Activated CD4-positive, alpha-beta T cell treated with anti-CD3 and anti-CD28 coated beads, Interleukin-2, amount 10 ng/mL, durations not matched to agents 7 days and 5 days (primary cell): Measurements from ENCODE around the gene GRIN2C. TPM values are rescaled to one million over a fixed set of nuclear protein-coding genes. Genes with fewer than 3 reads are reported as not detected.
"Not testable (repeated sequence)": the region's sequence is repeated elsewhere in the genome, so short reads cannot be mapped to it uniquely, and the experiment has no call there.

Source experiments
- CTCF ChIA-PET: fragments of 350-600 bp; sonication (Branson Sonifier 250); formaldehyde crosslinking; loops from one replicate; lab custom pipeline; 2021; ENCODE audit warnings: antibody characterized with exemption; lab: Charles Lee
- POLR2A ChIA-PET: fragments of 350-600 bp; sonication (Branson Sonifier 250); formaldehyde crosslinking; loops from one replicate; lab custom pipeline; 2021; ENCODE audit warnings: antibody characterized with exemption; lab: Charles Lee
- DNase-seq: peaks from one replicate; pipeline ENCODE4 v3.0.0-alpha.2; 2020
- H3K27ac Mint-ChIP-seq: one replicate; pipeline ENCODE4 v1.8.0; 2021; ENCODE audit warnings: mild to moderate bottlenecking, moderate library complexity, mixed read lengths
- H3K27me3 Mint-ChIP-seq: one replicate; pipeline ENCODE4 v1.8.0; 2021; ENCODE audit warnings: mixed read lengths
- H3K36me3 Mint-ChIP-seq: one replicate; pipeline ENCODE4 v1.8.0; 2021; ENCODE audit warnings: low read depth, mixed read lengths
- H3K4me1 Mint-ChIP-seq: one replicate; pipeline ENCODE4 v1.8.0; 2021; ENCODE audit warnings: mixed read lengths
- H3K4me3 Mint-ChIP-seq: one replicate; pipeline ENCODE4 v1.8.0; 2021; ENCODE audit warnings: mild to moderate bottlenecking, moderate library complexity, mixed read lengths
- H3K9me3 Mint-ChIP-seq: one replicate; pipeline ENCODE4 v1.8.0; 2021; ENCODE audit warnings: mixed read lengths
- total RNA-seq, 2 experiments: library from RNA; stranded (reverse); gene quantifications; one replicate each; pipeline ENCODE4 v1.2.3, GENCODE V29; 2021

GRIN2C gene
- total RNA-seq, 2 experiments from 2014 or later = 0.20 to 0.25 TPM

DNA sequence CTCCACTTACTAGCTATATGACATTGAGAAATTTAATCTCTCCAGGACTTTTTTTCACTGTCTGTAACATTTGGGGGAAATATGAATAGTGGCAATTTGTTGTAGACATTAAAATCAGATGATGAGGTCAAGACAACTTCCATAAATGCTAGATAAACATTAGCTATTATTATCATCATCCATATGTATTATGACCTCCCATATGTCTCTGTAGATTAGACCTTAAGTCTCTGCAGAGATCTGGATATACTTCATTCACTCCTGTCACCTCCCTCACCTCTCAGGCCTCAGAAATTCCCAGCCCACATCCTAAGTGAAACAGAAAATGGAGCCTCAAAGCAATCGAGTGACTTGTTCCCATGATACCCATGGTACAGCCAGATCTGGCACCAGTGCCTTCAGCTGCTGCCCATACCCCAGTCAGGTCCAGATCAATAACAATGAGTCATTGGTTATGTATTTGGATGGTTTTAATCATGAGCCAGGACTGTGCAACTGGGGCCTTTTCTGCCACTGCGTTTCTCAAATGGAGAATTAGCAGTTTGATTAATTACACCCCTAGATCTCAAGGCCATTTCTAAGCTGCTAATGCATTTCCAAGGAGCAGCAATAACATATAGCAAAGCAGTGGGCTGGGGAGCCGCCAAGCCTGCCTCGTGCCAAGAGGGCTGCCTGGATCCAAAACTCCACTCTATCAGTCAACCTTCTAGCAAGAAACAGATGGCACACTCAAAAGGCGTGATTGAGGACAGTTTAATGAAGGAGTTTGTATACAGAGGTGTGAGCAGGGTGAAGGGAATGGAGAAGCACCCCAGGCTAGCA, 15.7 kb upstream of the GRIN2C start:
- Mint-ChIP-seq H3K27ac (no peak overlapping the region), H3K9me3 (no peaks in the 10 kb centered on the region), H3K36me3 (peaks cover 4% of the 10 kb centered on the region), H3K4me1 (peaks cover 30% of the 10 kb centered on the region), H3K4me3 (no peak overlapping the region), H3K27me3 (no peaks in the 10 kb centered on the region)
- no peak for DNase-seq
- ChIA-PET CTCF (interaction anchor here (1.0 to 1.4 kb wide), 3 partner anchors 11 to 326 kb away, joined by 3 to 4 read pairs (median 3); no protein-coding TSS in a partner anchor), POLR2A (no interaction called here)

DNA sequence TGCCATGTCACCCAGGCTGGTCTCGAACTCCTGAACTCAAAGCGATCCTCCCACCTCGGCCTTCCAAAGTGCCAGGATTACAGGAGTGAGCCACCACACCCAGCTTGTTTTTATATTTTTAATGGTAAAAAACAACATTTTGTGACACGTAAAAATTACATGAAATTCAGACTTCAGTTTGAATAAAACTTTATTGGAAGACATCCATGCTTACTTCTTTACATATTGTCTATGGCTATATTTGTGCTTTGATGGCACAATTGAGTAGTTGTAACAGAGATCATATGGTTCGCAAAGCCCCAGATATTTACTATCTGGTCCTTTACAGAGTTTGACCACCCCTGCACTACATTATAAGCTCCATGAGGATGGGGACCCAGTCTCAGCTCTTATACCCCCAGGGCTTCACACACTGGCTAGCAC, 14.9 kb upstream of the GRIN2C start:
- Mint-ChIP-seq H3K27ac (no peak overlapping the region), H3K36me3 (peaks cover 4% of the 10 kb centered on the region), H3K9me3 (no peaks in the 10 kb centered on the region), H3K27me3 (no peaks in the 10 kb centered on the region), H3K4me1 (peaks cover 30% of the 10 kb centered on the region), H3K4me3 (peak overlapping the region; percentile 4)
- no peak for DNase-seq
- ChIA-PET CTCF (interaction anchor here (0.5 to 1.4 kb wide), 2 partner anchors 10 to 120 kb away, joined by 3 to 4 read pairs; no protein-coding TSS in a partner anchor), POLR2A (no interaction called here)

DNA sequence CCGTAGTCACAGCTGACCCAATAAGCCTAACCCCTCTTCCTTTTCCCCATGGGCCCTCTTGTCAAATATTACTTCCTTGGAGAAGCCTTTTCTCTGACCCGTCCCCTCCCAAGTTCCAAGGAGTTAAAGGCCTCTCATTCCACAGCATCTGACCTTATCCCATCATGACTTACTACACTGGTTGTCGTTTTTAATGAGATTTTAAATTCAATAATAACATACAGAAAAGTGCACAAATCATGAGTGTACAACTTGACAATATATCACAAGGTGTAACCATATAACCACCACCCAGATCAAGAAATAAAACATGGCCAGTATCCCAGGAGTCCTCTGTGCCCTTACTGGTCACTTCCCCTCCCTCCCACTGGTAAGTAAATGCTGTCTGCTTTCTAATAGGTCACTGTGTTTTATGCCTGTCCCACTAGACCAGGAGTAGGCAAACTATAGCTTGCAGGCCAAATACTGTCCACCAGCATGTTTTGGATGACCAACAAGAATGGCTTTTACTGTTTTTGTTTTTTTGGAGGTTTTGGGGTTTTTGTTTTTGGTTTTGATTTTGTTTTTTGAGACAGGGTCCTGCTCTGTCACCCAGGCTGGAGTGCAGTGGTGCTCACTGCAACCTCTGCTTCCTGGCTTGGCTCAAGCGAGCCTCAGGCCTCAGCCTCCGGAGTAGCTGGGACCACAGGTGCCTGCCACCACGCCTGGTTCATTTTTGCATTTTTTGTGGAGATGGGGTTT, 14.4 kb upstream of the GRIN2C start:
- H3K4me3 Mint-ChIP-seq = peak overlapping the region; percentile 82
- DNase-seq = no peak
- no peaks in the 10 kb centered on the region for H3K9me3 Mint-ChIP-seq
- H3K36me3 Mint-ChIP-seq = peaks cover 8% of the 10 kb centered on the region
- ChIA-PET POLR2A (no interaction called here), CTCF (interaction anchor here (0.5 to 2.8 kb wide), 6 partner anchors 10 to 121 kb away, joined by 3 to 13 read pairs (median 4); no protein-coding TSS in a partner anchor)
- no peaks in the 10 kb centered on the region for H3K27me3 Mint-ChIP-seq
- H3K4me1 Mint-ChIP-seq = peaks cover 33% of the 10 kb centered on the region
- peak overlapping the region; percentile 95 for H3K27ac Mint-ChIP-seq

DNA sequence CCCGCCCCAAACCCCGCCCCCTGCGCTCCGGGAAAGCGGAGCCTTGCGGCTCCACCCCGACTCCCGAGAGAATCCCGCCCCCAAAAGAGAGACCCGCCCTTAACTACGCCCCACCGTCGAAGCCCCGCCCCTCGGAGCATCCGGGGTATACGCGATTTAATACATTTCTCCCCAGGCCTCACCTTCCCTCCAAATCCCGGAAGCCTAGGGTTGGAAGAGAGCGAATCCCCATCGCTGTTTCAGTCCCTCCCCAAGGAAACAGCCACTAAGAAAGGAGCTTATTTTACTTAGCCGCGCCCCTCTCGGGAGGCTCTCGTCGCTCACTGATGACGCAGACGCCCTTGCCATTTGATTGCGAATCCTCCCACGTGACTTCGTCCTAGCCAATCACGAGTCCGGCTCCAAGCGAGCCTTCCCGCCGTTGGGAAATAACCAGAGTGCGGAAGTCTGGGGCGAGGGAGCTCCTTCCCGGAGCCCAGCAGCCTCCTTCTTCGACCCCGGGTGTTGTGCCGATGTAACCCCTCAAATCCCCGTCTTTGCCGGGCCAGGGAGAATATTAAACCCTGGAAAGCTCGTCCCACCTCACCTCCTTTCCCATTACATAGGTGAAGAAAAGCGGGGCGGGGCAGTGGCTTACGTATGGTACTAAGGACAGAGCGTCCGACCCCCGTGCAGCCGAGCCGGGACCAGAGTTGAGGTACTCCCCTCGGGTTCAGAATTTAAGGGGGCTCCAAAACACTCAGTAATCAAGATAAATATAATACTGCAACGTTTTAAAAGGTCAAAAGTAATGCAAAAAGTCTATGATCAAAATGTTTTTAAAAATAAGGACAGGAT, 13.6 kb upstream of the GRIN2C start:
- Mint-ChIP-seq H3K27me3 (no peaks in the 10 kb centered on the region), H3K9me3 (no peaks in the 10 kb centered on the region), H3K27ac (peak overlapping the region; percentile 95), H3K4me3 (peak overlapping the region; percentile 82), H3K4me1 (peaks cover 41% of the 10 kb centered on the region), H3K36me3 (peaks cover 8% of the 10 kb centered on the region)
- ChIA-PET POLR2A (interaction anchor here (0.6 to 1.0 kb wide), 3 partner anchors 21 to 201 kb away, joined by 3 to 5 read pairs (median 4); partner anchors contain the start of gene MRPL58), CTCF (interaction anchor here (0.5 to 2.8 kb wide), 18 partner anchors 8 to 1552 kb away, joined by 3 to 13 read pairs (median 3); partner anchors contain the start of genes MIF4GD, OTOP2 and SUMO2)
- DNase-seq = peak; percentile 100

DNA sequence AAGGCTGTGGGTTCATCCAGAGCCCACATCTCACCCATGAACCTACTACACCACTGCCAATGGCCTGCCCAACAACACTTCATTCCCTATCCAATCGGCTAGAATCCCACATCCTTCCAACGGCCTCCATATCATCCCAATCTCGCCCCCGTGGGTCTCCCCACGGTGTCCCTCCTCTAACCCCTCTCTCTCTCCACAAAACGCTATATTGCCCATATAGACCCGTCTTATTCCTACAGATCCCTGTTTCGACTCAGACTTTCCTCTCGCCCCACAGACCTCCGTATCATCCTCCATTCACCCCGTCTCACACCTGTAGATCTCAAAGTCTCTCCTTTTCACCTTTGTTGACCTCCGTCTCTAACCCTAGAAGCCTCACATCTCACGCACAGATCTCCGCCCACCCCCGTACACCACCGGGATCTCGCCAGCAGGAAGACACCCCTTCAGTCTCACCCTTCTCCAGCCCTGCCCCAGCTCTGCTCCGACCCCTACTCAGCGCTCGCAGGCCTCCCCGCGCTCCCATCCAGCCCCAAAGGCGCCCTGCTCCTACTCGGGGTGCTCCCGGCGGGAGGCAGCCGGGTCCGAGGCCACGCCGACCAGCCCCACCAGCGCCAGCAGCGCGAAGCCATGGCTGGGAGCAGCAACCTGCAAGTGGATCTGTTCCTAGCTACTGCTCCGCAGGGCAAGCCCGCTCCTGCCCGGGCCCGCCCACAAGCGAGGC, 12.8 kb upstream of the GRIN2C start, which contains the start of gene FDXR:
Gene FDXR, minus strand, starts transcription at position 682 of the 724 bp plus-strand sequence. Its CDS starts 50 bp downstream, at position 632.
- POLR2A ChIA-PET = interaction anchor here (0.6 to 1.0 kb wide), 4 partner anchors 20 to 201 kb away, joined by 3 to 5 read pairs (median 4); partner anchors contain the start of gene MRPL58
- peaks cover 8% of the 10 kb centered on the region for H3K36me3 Mint-ChIP-seq

DNA sequence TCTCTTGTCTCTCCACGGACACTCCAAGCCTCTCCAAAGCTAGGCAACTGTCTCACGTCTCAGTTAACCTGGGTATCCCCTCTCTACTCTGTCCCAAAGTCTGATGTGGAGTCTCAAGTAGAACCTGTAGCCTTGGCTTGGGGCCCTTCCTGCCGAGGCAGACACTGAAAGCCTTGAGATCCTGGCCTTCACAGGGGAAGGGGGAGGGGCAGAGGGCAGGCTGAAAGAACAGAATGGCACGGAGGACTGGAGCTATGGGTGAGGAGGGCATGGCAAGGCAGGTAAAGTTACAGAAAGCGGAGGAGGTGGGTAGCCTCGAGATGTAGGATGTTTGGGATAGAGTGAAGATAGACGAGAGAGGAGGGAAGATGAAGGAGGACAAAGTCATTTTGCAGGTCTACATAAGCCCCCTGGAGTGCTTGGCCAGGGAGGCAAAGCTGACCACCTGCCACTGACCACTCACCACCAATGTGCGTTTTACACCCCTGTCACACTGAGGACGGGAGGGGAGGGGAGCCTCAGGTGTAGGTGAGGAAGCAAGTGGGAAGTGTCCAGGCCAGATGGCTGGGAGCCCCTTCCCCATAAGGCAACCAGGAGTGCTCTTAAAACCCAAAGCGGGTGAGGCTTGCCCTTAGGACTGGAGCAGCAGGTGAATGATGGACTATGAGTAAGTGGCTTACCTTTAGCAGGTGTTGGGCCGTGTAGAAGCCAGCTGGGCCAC, 11.8 kb upstream of the GRIN2C start:
- CTCF ChIA-PET = interaction anchor here (0.9 to 2.8 kb wide), 4 partner anchors 9 to 91 kb away, joined by 3 to 10 read pairs (median 6); no protein-coding TSS in a partner anchor
- Mint-ChIP-seq H3K27ac (no peak overlapping the region), H3K9me3 (no peaks in the 10 kb centered on the region), H3K27me3 (no peaks in the 10 kb centered on the region), H3K36me3 (peaks cover 9% of the 10 kb centered on the region), H3K4me3 (peak overlapping the region; percentile 82), H3K4me1 (peaks cover 41% of the 10 kb centered on the region)
- POLR2A ChIA-PET = no interaction called here
- DNase-seq = no peak

More for the DNA sequence above, 12.8 kb upstream of the GRIN2C start, which contains the start of gene FDXR:
- Mint-ChIP-seq H3K4me1 (peaks cover 41% of the 10 kb centered on the region), H3K27ac (peak within 1 kb of the TSS; percentile 95), H3K9me3 (no peaks in the 10 kb centered on the region), H3K27me3 (no peaks in the 10 kb centered on the region), H3K4me3 (peak within 1 kb of the TSS; percentile 82)
- DNase-seq = no peak
- CTCF ChIA-PET = interaction anchor here (0.5 to 2.8 kb wide), 16 partner anchors 7 to 1553 kb away, joined by 3 to 13 read pairs (median 3); partner anchors contain the start of genes MIF4GD, OTOP2 and SUMO2

DNA sequence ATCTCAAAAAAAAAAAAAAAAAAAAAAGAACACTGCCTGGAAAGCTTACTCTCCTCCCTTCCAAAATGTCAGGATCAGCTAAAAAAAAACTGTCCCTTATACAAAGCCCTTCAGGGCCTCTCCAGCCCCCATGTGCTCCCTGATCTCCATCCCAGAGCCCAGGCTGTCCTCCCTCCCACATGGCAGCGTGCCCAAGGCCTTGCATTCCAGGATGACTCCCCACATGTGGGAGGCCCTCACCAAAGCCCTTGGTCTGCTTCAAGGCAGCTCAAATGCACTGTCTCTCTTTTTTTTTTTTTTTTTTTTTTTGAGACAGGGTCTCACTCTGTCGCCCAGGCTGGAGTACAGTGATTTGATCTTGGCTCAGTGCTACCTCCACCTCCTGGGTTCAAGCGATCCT, 10.8 kb upstream of the GRIN2C start:
- Mint-ChIP-seq H3K27ac (no peak overlapping the region), H3K4me1 (peaks cover 41% of the 10 kb centered on the region), H3K9me3 (no peaks in the 10 kb centered on the region), H3K27me3 (no peaks in the 10 kb centered on the region), H3K36me3 (peaks cover 9% of the 10 kb centered on the region), H3K4me3 (no peak overlapping the region)
- ChIA-PET POLR2A (no interaction called here), CTCF (interaction anchor here (0.9 to 2.1 kb wide), 5 partner anchors 8 to 90 kb away, joined by 3 to 10 read pairs (median 3); no protein-coding TSS in a partner anchor)
- no peak for DNase-seq

DNA sequence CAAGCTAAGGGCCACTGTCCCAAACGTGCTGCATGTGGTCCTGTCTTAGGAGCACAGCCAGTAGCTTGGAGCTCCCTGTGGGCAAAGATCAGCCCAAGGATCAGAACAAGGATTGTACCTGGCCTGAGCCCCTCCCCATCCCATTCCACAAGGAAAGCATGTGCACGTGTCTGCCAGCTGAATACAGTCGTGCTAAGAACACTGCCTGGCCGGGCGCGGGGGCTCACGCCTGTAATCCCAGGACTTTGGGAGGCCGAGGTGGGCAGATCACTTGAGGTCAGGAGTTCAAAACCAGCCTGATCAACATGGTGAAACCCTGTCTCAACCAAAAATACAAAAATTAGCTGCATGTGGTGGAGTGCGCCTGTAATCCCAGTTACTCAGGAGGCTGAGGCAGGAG, 10.3 kb upstream of the GRIN2C start:
- H3K27ac Mint-ChIP-seq, H3K9me3 Mint-ChIP-seq, H3K4me3 Mint-ChIP-seq, DNase-seq, H3K27me3 Mint-ChIP-seq, H3K36me3 Mint-ChIP-seq, POLR2A ChIA-PET: not testable (repeated sequence)
- CTCF ChIA-PET = interaction anchor here (1.0 to 2.1 kb wide), 4 partner anchors 8 to 90 kb away, joined by 3 to 10 read pairs (median 4); no protein-coding TSS in a partner anchor
- H3K4me1 Mint-ChIP-seq = peaks cover 37% of the 10 kb centered on the region

DNA sequence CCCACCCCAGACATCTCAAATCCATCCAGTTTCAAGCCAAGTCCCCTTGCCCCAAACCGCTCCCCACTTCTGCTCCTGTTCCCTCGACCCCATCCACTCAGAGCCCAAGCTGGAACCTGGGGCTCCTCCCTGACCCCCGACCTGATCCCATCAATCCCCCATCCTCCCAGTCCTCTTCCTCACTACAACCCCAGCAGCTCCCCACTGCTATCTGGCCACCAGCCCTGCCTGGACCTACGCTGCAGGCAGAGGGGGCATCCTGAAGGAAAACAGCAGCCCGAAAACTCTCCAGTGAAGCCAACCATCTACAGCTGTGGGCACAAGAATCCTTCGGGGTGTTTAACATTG, 9.2 kb upstream of the GRIN2C start:
- Mint-ChIP-seq H3K4me1 (peaks cover 37% of the 10 kb centered on the region), H3K36me3 (peaks cover 12% of the 10 kb centered on the region), H3K4me3 (no peak overlapping the region), H3K27ac (no peak overlapping the region), H3K9me3 (no peaks in the 10 kb centered on the region), H3K27me3 (no peaks in the 10 kb centered on the region)
- CTCF ChIA-PET = interaction anchor here (0.9 to 5.3 kb wide), 3 partner anchors 13 to 123 kb away, joined by 3 to 30 read pairs (median 4); no protein-coding TSS in a partner anchor
- DNase-seq = no peak
- POLR2A ChIA-PET = interaction anchor here (0.6 kb wide), 1 partner anchor 49 kb away, joined by 3 read pairs; no protein-coding TSS in a partner anchor

DNA sequence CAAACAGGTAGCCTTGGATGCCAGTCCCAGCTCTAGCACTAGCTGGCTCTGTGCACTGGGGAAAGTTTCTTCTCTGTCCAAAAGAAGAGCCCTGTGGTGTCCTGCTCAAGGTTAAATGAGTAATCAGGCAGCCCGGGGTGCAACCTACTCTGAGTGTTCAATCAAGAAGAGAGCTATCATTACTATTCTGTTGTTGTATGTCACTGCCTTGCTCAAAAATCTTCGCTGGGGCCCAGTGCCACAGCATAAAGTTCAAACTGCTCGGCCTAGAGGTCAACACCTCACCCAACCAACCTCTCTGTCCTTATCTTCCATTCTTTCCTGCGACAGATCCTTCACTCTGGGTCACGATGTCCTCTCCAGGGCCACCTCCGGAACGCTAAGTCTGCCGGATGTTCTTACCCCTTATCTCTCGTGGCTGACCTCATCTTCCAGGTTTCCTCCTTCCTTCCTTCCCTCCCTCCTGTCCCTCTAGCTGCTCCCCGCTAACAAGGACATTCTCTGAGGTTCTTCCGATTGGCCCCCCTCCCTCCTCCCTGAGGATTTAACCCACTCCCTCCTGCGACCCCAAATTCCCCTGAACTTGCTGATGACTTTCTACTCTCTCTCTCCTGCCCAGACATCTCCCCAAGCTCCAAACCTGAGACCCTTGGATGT, 8.7 kb upstream of the GRIN2C start:
- peaks cover 12% of the 10 kb centered on the region for H3K36me3 Mint-ChIP-seq
- no peak overlapping the region for H3K4me3 Mint-ChIP-seq
- DNase-seq = no peak
- ChIA-PET POLR2A (interaction anchor here (0.6 kb wide), 1 partner anchor 49 kb away, joined by 3 read pairs; no protein-coding TSS in a partner anchor), CTCF (interaction anchor here (0.9 to 5.3 kb wide), 3 partner anchors 13 to 122 kb away, joined by 3 to 30 read pairs (median 4); no protein-coding TSS in a partner anchor)
- no peaks in the 10 kb centered on the region for H3K27me3 Mint-ChIP-seq
- H3K27ac Mint-ChIP-seq = no peak overlapping the region
- H3K9me3 Mint-ChIP-seq = no peaks in the 10 kb centered on the region
- H3K4me1 Mint-ChIP-seq = peaks cover 34% of the 10 kb centered on the region
